ENCODE results near the gene TXNDC2.

DNA sequence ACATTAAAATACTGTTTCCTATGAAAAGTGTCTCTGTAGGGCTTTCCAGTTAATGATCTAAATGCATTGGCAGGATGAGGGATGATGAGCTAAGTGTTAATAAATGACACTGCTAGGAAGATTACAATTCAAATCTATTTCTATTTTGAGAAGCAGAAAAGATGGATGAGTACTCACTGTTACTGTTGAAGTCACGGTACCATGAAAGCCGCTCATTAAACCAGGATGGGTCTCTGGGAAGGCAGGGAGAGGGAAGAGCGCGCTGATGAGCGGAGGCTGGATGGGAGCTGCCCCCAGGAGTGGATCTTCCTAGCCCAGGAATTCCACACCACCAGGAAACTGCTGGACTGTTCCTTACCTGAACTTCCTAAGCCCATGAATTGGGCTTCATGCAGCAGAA lies 27.1 kb upstream of the TXNDC2 start:
- TF ChIP-seq, protein P1, sequence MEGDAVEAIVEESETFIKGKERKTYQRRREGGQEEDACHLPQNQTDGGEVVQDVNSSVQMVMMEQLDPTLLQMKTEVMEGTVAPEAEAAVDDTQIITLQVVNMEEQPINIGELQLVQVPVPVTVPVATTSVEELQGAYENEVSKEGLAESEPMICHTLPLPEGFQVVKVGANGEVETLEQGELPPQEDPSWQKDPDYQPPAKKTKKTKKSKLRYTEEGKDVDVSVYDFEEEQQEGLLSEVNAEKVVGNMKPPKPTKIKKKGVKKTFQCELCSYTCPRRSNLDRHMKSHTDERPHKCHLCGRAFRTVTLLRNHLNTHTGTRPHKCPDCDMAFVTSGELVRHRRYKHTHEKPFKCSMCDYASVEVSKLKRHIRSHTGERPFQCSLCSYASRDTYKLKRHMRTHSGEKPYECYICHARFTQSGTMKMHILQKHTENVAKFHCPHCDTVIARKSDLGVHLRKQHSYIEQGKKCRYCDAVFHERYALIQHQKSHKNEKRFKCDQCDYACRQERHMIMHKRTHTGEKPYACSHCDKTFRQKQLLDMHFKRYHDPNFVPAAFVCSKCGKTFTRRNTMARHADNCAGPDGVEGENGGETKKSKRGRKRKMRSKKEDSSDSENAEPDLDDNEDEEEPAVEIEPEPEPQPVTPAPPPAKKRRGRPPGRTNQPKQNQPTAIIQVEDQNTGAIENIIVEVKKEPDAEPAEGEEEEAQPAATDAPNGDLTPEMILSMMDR (IDR thresholded peaks at IDR 0.05), result no peak
- no peak for TF ChIP-seq EZH2phosphoT487 (IDR thresholded peaks at IDR 0.05)
- no peak for TF ChIP-seq EZH2 (IDR thresholded peaks at IDR 0.05)

All from neural progenitor cell (in vitro differentiated cells).